PC-3 (cell line): ENCODE data around the gene FSTL5. TPM values are rescaled to one million over a fixed set of nuclear protein-coding genes. Genes with fewer than 3 reads are reported as not detected.

Experiments used
- ATAC-seq: fragments of 200-7000 bp; cut with Tn5 transposase; 2 replicates; pipeline ENCODE4 v1.9.1; 2020; ENCODE audit warnings: mild to moderate bottlenecking, moderate library complexity
- BruUV-seq: library from RNA; stranded (reverse); fragments of 400-500 nt; replicated peaks from 2 replicates; lab custom pipeline; 2021; lab: Mats Ljungman, UMichigan
- CTCF ChIA-PET: fragments of 300-600 bp; sonication (Branson Sonifier 250); formaldehyde crosslinking; loops from one replicate; lab custom pipeline; 2022; ENCODE audit warnings: antibody characterized with exemption; lab: Charles Lee
- POLR2A ChIA-PET: fragments of 300-600 bp; sonication (Branson Sonifier 250); formaldehyde crosslinking; loops from one replicate; lab custom pipeline; 2022; ENCODE audit warnings: antibody characterized with exemption; ENCODE audit not compliant: unreplicated experiment; lab: Charles Lee
- DNase-seq: peaks from one replicate; pipeline ENCODE4 v3.0.0-alpha.2; 2015
- H2AFZ ChIP-seq: fragments of 300-600 bp; sonication (generic); 2 replicates; pipeline ENCODE4 v1.6.0; 2016; ENCODE audit warnings: antibody characterized with exemption, low read length
- H3F3A ChIP-seq: fragments of 300-600 bp; sonication (generic); one replicate; pipeline ENCODE4 v1.6.0; 2017; ENCODE audit warnings: antibody characterized with exemption, low read length, control low read depth, mild to moderate bottlenecking; ENCODE audit not compliant: unreplicated experiment
- H3K27ac ChIP-seq: fragments of 300-600 bp; sonication (generic); 2 replicates; pipeline ENCODE4 v1.5.1; 2016; ENCODE audit warnings: mild to moderate bottlenecking, low read length
- H3K27me3 ChIP-seq: fragments of 300-600 bp; sonication (generic); 2 replicates; pipeline ENCODE4 v1.6.1; 2016; ENCODE audit warnings: low read length, mixed read lengths
- H3K36me3 ChIP-seq: fragments of 300-600 bp; sonication (generic); 2 replicates; pipeline ENCODE4 v1.6.1; 2016; ENCODE audit warnings: low read depth, mixed run types, low read length, mixed read lengths
- H3K4me1 ChIP-seq: fragments of 300-600 bp; sonication (generic); 2 replicates; pipeline ENCODE4 v1.5.1; 2016; ENCODE audit warnings: low read length; ENCODE audit not compliant: insufficient read depth
- H3K4me2 ChIP-seq: fragments of 300-600 bp; sonication (generic); 2 replicates; pipeline ENCODE4 v1.6.0; 2016; ENCODE audit warnings: low read length
- H3K4me3 ChIP-seq: fragments of 300-600 bp; sonication (generic); 2 replicates; pipeline ENCODE4 v1.5.1; 2016; ENCODE audit warnings: mild to moderate bottlenecking, low read length, mixed read lengths
- H3K79me2 ChIP-seq: fragments of 300-600 bp; sonication (generic); 2 replicates; pipeline ENCODE4 v1.6.1; 2017; ENCODE audit warnings: low read length, mixed read lengths
- H3K9ac ChIP-seq: fragments of 300-600 bp; sonication (generic); 2 replicates; pipeline ENCODE4 v1.6.0; 2016; ENCODE audit warnings: mild to moderate bottlenecking, low read length
- H3K9me2 ChIP-seq: fragments of 300-600 bp; sonication (generic); replicated peaks from 2 replicates; pipeline ENCODE4 v1.6.1; 2016; ENCODE audit warnings: mixed run types, low read length, mixed read lengths
- H3K9me3 ChIP-seq: fragments of 300-600 bp; sonication (generic); 2 replicates; pipeline ENCODE4 v1.6.1; 2016; ENCODE audit warnings: low read length, mixed read lengths
- H4K20me1 ChIP-seq: fragments of 300-600 bp; sonication (generic); 2 replicates; pipeline ENCODE4 v1.6.1; 2016; ENCODE audit warnings: low read length, mixed read lengths
- EZH2 ChIP-seq: fragments of 300-600 bp; sonication (generic); IDR thresholded peaks from one replicate; pipeline ENCODE4 v1.6.1; 2017; ENCODE audit warnings: antibody characterized with exemption, mild to moderate bottlenecking, low read length; ENCODE audit not compliant: unreplicated experiment
- EZH2phosphoT487 ChIP-seq: fragments of 300-600 bp; sonication (generic); IDR thresholded peaks from 2 replicates; pipeline ENCODE4 v1.6.1; 2018; ENCODE audit warnings: mild to moderate bottlenecking, antibody characterized with exemption, low read length, borderline replicate concordance
- intact Hi-C: fragments of 100-400 bp; cut with micrococcal nuclease; formaldehyde crosslinking; loops from 2 replicates; pipeline ENCODE4 v1.9.0; 2023
- total RNA-seq: library from RNA; depleted of rRNA; stranded (reverse); fragments of >200 nt; gene quantifications from 2 replicates; pipeline ENCODE4 v1.2.3, GENCODE V29; 2014
- TF ChIP-seq, protein P1 (sequence below): fragments of 300-600 bp; sonication (generic); conservative IDR thresholded peaks from 2 replicates; pipeline ENCODE4 v1.5.1; 2017; ENCODE audit warnings: antibody characterized with exemption, low read depth, mild to moderate bottlenecking, low read length

FSTL5 gene
- total RNA-seq, 1 experiment from 2014 or later, result not detected

- no peak overlapping the region for H3K4me3 ChIP-seq
- ChIA-PET CTCF (no interaction called here), POLR2A (no interaction called here)
- H2AFZ ChIP-seq, result no peak overlapping the region
- no peaks in the 10 kb centered on the region for H3F3A ChIP-seq
- H3K9me2 ChIP-seq, result no peaks in the 10 kb centered on the region
- no peaks in the 10 kb centered on the region for H3K4me1 ChIP-seq
- TF ChIP-seq EZH2 (no peak), EZH2phosphoT487 (no peak)
- TF ChIP-seq, protein P1, sequence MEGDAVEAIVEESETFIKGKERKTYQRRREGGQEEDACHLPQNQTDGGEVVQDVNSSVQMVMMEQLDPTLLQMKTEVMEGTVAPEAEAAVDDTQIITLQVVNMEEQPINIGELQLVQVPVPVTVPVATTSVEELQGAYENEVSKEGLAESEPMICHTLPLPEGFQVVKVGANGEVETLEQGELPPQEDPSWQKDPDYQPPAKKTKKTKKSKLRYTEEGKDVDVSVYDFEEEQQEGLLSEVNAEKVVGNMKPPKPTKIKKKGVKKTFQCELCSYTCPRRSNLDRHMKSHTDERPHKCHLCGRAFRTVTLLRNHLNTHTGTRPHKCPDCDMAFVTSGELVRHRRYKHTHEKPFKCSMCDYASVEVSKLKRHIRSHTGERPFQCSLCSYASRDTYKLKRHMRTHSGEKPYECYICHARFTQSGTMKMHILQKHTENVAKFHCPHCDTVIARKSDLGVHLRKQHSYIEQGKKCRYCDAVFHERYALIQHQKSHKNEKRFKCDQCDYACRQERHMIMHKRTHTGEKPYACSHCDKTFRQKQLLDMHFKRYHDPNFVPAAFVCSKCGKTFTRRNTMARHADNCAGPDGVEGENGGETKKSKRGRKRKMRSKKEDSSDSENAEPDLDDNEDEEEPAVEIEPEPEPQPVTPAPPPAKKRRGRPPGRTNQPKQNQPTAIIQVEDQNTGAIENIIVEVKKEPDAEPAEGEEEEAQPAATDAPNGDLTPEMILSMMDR, result no peak
- no peaks in the 10 kb centered on the region for H4K20me1 ChIP-seq
- no peak overlapping the region for H3K9ac ChIP-seq
- no peaks in the 10 kb centered on the region for H3K36me3 ChIP-seq
- no TSS peak for BruUV-seq
- DNase-seq, result no peak
- H3K27me3 ChIP-seq, result no peaks in the 10 kb centered on the region
- H3K79me2 ChIP-seq, result no peaks in the 10 kb centered on the region
- intact Hi-C loops, result no loop called here
- no peak for ATAC-seq
- H3K4me2 ChIP-seq, result no peak overlapping the region
- no peak overlapping the region for H3K27ac ChIP-seq
- H3K9me3 ChIP-seq, result no peaks in the 10 kb centered on the region
Observed at GRCh38 chr4:161411901-161412300, 751.9 kb downstream of the FSTL5 start.

DNA sequence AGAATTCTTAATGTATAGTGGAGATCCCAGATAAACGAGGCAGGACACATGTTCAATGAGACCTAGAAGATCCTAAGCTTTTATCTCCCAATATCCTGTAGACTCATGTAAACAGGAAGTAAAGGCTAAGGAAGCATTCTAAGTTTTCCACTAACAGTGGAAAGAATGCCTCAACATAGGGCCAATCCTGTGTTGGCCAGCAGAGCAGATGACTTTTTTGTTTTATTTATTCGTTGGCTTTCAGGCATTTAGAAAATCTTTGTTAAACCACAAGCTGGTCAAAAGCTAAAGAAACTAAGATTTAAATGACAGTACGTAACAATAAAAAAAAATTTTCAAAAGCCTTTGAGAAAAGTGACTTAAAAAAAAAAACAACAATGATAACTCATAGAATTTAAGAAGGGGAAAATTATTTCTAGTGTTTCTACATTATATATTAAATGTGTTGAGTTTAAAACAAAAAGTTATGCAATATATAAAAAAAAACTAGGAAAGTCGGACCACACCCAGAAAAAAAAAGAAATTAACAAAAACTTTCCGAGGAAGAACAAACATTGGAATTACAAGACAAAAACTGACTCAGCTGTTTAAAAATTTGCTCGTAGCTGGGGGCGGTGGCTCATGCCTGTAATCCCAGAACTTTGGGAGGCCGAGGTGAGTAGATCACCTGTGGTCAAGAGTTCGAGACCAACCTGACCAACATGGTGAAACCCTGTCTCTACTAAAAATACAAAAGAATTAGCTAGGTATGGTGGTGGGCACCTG is 759.3 kb downstream of the FSTL5 start:
- no peak overlapping the region for H3K4me3 ChIP-seq
- no peak overlapping the region for H3K9ac ChIP-seq
- 0 out of 2 replicates have a peak overlapping the region, but pooled peaks have one; percentile 20 for H3K27ac ChIP-seq
- H3F3A ChIP-seq, result no peaks in the 10 kb centered on the region
- ChIA-PET CTCF (no interaction called here), POLR2A (no interaction called here)
- no peaks in the 10 kb centered on the region for H3K4me1 ChIP-seq
- ATAC-seq (no peak; the same call in 1 of the 2 replicates), DNase-seq (peak; percentile 37)
- TF ChIP-seq EZH2phosphoT487 (no peak), EZH2 (no peak)
- TF ChIP-seq, protein P1, result no peak
- no peaks in the 10 kb centered on the region for H3K27me3 ChIP-seq
- intact Hi-C loops, result no loop called here
- no peaks in the 10 kb centered on the region for H3K9me2 ChIP-seq
- no peak overlapping the region for H2AFZ ChIP-seq
- H4K20me1 ChIP-seq, result no peaks in the 10 kb centered on the region
- H3K9me3 ChIP-seq, result no peaks in the 10 kb centered on the region
- BruUV-seq, result no TSS peak
- no peak overlapping the region for H3K4me2 ChIP-seq
- no peaks in the 10 kb centered on the region for H3K36me3 ChIP-seq
- H3K79me2 ChIP-seq, result no peaks in the 10 kb centered on the region

DNA sequence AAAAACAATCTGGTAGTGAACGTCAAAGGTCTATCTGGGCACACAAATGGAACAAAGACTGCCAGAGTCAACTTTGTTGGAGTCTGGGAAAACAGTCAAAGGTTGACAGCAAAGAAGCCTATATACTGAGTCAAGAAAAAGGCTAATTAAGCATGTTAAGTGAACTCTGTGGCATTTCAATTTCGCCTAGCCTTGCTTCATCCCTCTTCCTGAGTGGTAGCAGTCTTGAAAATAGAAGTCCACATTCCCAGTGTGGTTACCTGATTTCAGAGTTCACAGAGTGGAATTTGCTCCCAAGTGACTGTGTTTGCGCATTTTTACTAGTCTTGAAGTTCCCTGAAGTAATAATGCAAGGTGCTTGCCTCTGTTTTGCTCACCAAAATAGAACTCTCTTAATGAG is 760.0 kb downstream of the FSTL5 start:
- ChIA-PET POLR2A (no interaction called here), CTCF (no interaction called here)
- Histone ChIP-seq H3F3A (no peaks in the 10 kb centered on the region), H4K20me1 (no peaks in the 10 kb centered on the region), H3K9me3 (no peaks in the 10 kb centered on the region), H3K4me1 (no peaks in the 10 kb centered on the region), H3K27ac (no peak overlapping the region), H3K4me2 (no peak overlapping the region), H3K79me2 (no peaks in the 10 kb centered on the region), H3K27me3 (no peaks in the 10 kb centered on the region), H3K36me3 (no peaks in the 10 kb centered on the region), H2AFZ (no peak overlapping the region), H3K4me3 (no peak overlapping the region), H3K9ac (no peak overlapping the region), H3K9me2 (no peaks in the 10 kb centered on the region)
- no TSS peak for BruUV-seq
- ATAC-seq, result no peak
- TF ChIP-seq EZH2 (no peak), EZH2phosphoT487 (no peak)
- TF ChIP-seq, protein P1, result no peak
- DNase-seq, result no peak
- intact Hi-C loops, result no loop called here
